DND-41 (cell line): ENCODE results near the gene RAD9A.

Experiments
- ATAC-seq: fragments of 200-7000 bp; cut with Tn5 transposase; 3 replicates; pipeline ENCODE4 v1.9.1; 2021; ENCODE audit warnings: low read depth; ENCODE audit not compliant: insufficient read depth
- DNase-seq: peaks from one replicate; pipeline ENCODE4 v3.0.0-alpha.2; 2020
- H2AFZ ChIP-seq: 2 replicates; pipeline ENCODE4 v1.6.0; 2012; ENCODE audit warnings: low read depth, low read length
- H3K27ac ChIP-seq: 2 replicates; pipeline ENCODE4 v1.5.1; 2012; ENCODE audit warnings: low read length, inconsistent platforms
- H3K27me3 ChIP-seq: fragments of 200-600 bp; sonication (generic); 2 replicates; pipeline ENCODE4 v1.6.0; 2012; ENCODE audit warnings: low read length, mild to moderate bottlenecking, inconsistent platforms; ENCODE audit not compliant: insufficient read depth, poor library complexity
- H3K36me3 ChIP-seq: 2 replicates; pipeline ENCODE4 v1.5.1; 2012; ENCODE audit warnings: low read length, inconsistent platforms; ENCODE audit not compliant: insufficient read depth
- H3K4me1 ChIP-seq: 2 replicates; pipeline ENCODE4 v1.5.1; 2012; ENCODE audit warnings: mild to moderate bottlenecking, low read length; ENCODE audit not compliant: insufficient read depth
- H3K4me2 ChIP-seq: 2 replicates; pipeline ENCODE4 v1.6.0; 2012; ENCODE audit warnings: mild to moderate bottlenecking, moderate library complexity, low read length, inconsistent platforms; ENCODE audit not compliant: insufficient read depth
- H3K4me3 ChIP-seq, 2 experiments: fragments of 200-600 bp in 1 of 2; shearing (Covaris generic) in 1 of 2; 2 replicates each; pipeline ENCODE4 v1.5.1; 2012 to 2016; ENCODE audit warnings: inconsistent platforms in 2 of 2, low read length in 2 of 2, mild to moderate bottlenecking in 2 of 2, low read depth in 1 of 2, moderate library complexity in 1 of 2
- H3K79me2 ChIP-seq: 2 replicates; pipeline ENCODE4 v1.6.0; 2012; ENCODE audit warnings: low read length, inconsistent platforms; ENCODE audit not compliant: insufficient read depth
- H3K9ac ChIP-seq: 2 replicates; pipeline ENCODE4 v1.6.0; 2012; ENCODE audit warnings: low read depth, mild to moderate bottlenecking, inconsistent platforms, low read length, moderate library complexity
- H3K9me3 ChIP-seq: 2 replicates; pipeline ENCODE4 v1.5.1; 2012; ENCODE audit warnings: low read length, moderate library complexity, mild to moderate bottlenecking, inconsistent platforms; ENCODE audit not compliant: insufficient read depth, severe bottlenecking
- H4K20me1 ChIP-seq: 2 replicates; pipeline ENCODE4 v1.6.0; 2012; ENCODE audit warnings: low read length; ENCODE audit not compliant: insufficient read depth
- CTCF ChIP-seq: IDR thresholded peaks from 2 replicates; pipeline ENCODE4 v1.5.1; 2012; ENCODE audit warnings: borderline replicate concordance, low read length, moderate library complexity, mild to moderate bottlenecking; ENCODE audit not compliant: poor library complexity, severe bottlenecking; ENCODE audit errors: extremely low read depth
- EZH2 ChIP-seq: IDR thresholded peaks from 3 replicates; pipeline ENCODE4 v1.6.1; 2012; ENCODE audit warnings: borderline replicate concordance, low read depth, mild to moderate bottlenecking, moderate library complexity, low read length, inconsistent platforms; ENCODE audit not compliant: severe bottlenecking

RAD9A gene

GRCh38 chr11:67429038-67429668 lies 37.4 kb downstream of the RAD9A start:
- Histone ChIP-seq H3K9ac (peak overlapping the region; percentile 74), H2AFZ (no peak overlapping the region), H3K27ac (peak overlapping the region; percentile 97), H3K4me2 (peak overlapping the region; percentile 80), H3K36me3 (peaks cover 42% of the 10 kb centered on the region), H3K79me2 (peaks cover 60% of the 10 kb centered on the region), H4K20me1 (peaks cover 34% of the 10 kb centered on the region), H3K9me3 (no peaks in the 10 kb centered on the region), H3K4me1 (peaks cover 55% of the 10 kb centered on the region), H3K4me3 (peak overlapping the region; percentile 88 to 90), H3K27me3 (no peaks in the 10 kb centered on the region)
- no peak for ATAC-seq
- peak; percentile 15 for DNase-seq
- TF ChIP-seq EZH2 (no peak), CTCF (no peak)

GRCh38 chr11:67429722-67430121 lies 37.9 kb downstream of the RAD9A start:
- H3K4me2 ChIP-seq, result peak overlapping the region; percentile 80
- peaks cover 65% of the 10 kb centered on the region for H3K79me2 ChIP-seq
- ATAC-seq, result no peak
- H3K36me3 ChIP-seq, result peaks cover 48% of the 10 kb centered on the region
- H3K4me1 ChIP-seq, result peaks cover 61% of the 10 kb centered on the region
- no peak overlapping the region for H2AFZ ChIP-seq
- H3K4me3 ChIP-seq, result peak overlapping the region in 1 of 2 experiments; percentile 90; a peak in 1 of 4 replicates
- H3K9ac ChIP-seq, result peak overlapping the region; percentile 74
- no peak for DNase-seq
- no peaks in the 10 kb centered on the region for H3K27me3 ChIP-seq
- H3K9me3 ChIP-seq, result no peaks in the 10 kb centered on the region
- peaks cover 39% of the 10 kb centered on the region for H4K20me1 ChIP-seq
- TF ChIP-seq EZH2 (no peak), CTCF (no peak)
- no peak overlapping the region for H3K27ac ChIP-seq

GRCh38 chr11:67431346-67432249 lies 39.8 kb downstream of the RAD9A start:
- Histone ChIP-seq H3K36me3 (peaks cover 67% of the 10 kb centered on the region), H3K27ac (peak overlapping the region; percentile 41; the same call in 1 of the 2 replicates), H3K9me3 (no peaks in the 10 kb centered on the region), H3K4me2 (peak overlapping the region; percentile 18; the same call in 1 of the 2 replicates), H2AFZ (no peak overlapping the region), H3K4me1 (peaks cover 80% of the 10 kb centered on the region), H4K20me1 (peaks cover 58% of the 10 kb centered on the region), H3K9ac (no peak overlapping the region), H3K79me2 (peaks cover 84% of the 10 kb centered on the region), H3K27me3 (no peaks in the 10 kb centered on the region), H3K4me3 (no peak overlapping the region)
- DNase-seq, result no peak
- no peak for ATAC-seq
- TF ChIP-seq CTCF (no peak), EZH2 (no peak)
